OCI-LY1 (cell line): ENCODE results near the gene BLACAT1.

Source experiments
- CTCF ChIP-seq: fragments of 200-600 bp; sonication (generic), shearing (Covaris generic); IDR thresholded peaks from 2 replicates; pipeline ENCODE4 v1.5.1; 2017; ENCODE audit warnings: mild to moderate bottlenecking, antibody characterized with exemption, low read length, moderate library complexity, mixed read lengths
- EZH2 ChIP-seq: fragments of 200-600 bp; sonication (generic), shearing (Covaris generic); IDR thresholded peaks from 2 replicates; pipeline ENCODE4 v1.8.0; 2017; ENCODE audit warnings: borderline replicate concordance, mixed run types, mild to moderate bottlenecking, antibody characterized with exemption, low read length, moderate library complexity, mixed read lengths

GRCh38 chr1:205456383-205456867, 580 bp upstream of the BLACAT1 start:
- TF ChIP-seq CTCF (no peak), EZH2 (no peak)
